HG03196 (cell line): ENCODE data around the gene DGKI.

ENCODE experiments used
- ATAC-seq: cut with Tn5 transposase; IDR thresholded peaks from one replicate; pipeline ENCODE4 v1.9.1; 2021; ENCODE audit not compliant: unreplicated experiment

The DGKI gene

DNA sequence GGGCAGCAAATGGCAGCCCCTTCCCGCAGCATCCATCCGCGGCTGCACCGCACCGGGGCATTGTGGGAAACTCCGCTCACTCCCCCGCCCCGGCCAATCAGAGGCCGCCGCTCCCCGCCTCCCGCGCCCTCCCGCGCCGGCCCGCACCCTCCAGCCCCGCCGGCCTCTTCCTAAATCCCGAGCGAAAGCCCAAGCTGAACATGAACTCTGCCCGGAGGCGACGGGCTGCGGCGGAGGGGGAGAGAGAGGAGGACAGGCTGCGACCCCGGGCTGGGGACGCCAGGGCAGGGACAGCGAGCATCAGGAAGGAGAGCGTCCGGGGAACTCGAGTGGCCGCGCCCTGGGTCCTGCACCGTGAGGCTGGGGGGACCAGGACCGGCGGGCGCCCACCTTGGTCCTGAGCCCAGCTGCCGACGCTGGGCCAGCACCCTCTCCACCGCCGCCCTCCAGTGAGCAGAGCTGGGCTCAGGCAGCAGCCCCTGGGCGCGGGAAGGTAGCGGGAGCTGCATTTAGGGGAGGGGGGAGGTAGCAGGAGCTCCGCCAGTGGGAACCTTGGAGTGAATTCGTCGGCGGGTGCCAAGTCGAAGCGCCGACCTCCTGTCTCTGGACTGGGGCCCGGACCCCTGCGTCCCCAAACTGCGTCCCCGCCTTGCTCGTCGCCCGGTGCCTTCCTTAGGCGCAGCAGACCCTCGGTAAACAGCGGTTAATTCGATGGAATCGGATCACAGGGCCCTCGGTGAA is at the start of gene DGKI:
Gene DGKI (minus strand): TSS at position 148 of the 741 bp plus-strand sequence.
- no peak for ATAC-seq

DNA sequence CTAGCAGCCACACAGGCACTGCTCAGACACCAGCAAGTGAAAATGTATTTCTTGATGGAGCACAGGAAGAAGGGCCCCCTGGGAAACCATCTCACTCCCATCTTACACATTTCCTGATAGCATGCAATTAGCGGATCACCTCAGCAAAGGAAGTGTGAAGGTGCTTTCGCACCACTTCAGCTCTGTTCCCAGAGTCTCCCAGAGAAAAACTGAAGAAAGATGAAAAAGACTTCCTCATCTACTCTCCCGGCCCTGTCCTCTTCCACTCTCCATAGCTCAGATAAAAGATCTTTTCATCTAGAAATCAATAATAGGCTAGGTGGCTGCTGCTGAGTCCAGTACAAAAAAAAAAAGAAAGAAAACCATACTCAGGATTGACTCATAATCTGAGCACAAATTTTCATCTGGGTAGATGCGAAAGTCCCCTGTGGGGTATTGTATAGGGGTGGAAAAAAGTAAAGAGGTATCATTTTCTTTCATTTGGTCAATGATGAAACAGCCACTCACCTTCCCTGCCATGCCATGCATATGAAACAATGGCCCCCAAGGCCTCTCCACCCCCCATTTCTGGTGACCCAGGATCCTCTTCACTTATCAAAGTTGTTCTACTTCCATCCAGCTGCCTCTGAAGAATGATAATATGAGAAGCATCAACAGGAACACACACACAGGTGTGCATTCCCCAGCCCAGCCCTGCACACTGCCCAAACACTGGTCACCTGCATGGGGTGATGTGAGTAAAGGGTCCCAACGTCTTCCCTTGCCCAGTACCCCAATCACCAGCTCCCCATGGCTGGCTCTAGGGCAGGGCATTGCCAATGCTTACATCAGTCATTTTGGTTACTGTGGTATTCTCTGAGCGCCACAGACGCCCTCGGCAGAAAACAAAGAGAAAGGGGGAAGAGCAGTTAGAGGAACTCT is 48.8 kb upstream of the DGKI start:
- peak; percentile 76 for ATAC-seq

DNA sequence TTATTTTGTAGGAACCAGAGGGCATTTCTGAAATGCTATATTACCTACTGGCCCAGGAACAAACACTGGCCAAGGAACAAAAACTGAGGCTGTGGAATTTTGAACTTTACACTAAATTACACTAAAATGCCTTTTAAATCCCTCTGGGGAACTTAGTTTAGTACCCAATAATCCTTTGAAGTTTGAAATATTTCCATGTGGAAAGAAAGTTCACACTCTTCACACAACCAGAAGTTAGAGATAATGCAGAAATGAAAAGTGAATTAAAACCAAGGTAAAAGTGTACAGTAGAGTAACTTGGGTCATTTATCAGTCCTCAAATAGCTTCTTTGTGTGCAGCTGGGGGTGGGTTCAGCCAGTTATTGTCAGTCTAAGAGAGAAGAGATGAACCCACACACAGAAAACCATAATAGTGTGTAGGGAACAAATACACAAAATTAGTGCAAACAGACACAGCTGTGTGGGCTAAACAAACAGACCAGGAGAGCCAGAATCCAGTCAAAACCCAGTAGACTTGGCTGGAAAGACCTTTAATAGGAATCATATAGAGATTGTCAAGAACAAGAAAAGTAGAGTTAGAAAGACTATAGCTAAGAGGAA is 46.5 kb upstream of the DGKI start:
- no peak for ATAC-seq

GRCh38 chr7:137891016-137891655 is 44.4 kb upstream of the DGKI start:
- no peak for ATAC-seq

DNA sequence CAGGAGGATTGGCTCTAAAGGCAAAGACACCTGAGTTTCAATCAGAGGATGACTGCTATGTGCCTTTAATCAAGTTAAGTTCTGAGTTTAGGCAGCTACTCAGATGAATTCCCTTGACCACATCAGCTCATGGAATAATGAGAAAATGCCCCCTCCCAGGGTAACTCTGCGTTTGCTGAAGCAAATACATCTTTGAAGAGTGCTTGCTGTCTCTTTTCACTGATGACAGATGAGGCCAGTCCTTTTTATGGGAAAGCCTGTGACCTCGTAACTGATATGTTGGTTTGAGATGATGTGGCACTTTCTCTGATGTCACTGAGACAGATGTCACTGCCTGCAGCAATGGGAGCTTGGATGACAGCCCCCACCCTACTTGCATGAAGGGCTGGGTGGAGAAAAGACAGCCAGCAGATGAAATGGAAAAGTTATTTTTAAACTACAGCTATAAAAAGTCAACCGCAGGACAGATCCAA is 43.7 kb upstream of the DGKI start:
- no peak for ATAC-seq

GRCh38 chr7:137888241-137888640 is 41.5 kb upstream of the DGKI start:
- no peak for ATAC-seq

DNA sequence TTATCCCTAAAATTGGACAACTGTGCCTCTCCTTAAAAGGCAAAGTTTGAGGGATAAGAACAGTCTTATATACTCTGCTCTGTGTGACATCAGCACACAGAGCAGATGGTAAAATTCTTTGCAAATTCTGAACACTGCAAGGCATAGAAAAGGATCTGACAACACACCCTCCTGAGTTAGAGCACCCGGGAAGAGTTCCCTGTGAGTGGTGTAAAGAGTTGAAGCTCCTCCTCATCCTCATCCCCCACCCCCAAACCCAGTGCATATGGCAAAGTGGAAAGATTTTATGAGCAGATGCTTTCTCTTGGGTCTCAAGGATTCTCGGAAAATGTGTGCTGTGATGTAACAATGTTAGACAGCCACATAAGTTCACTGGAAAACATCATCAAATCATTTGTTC is 40.0 kb upstream of the DGKI start:
- no peak for ATAC-seq

GRCh38 chr7:137886281-137886680 is 39.5 kb upstream of the DGKI start:
- ATAC-seq, result no peak

DNA sequence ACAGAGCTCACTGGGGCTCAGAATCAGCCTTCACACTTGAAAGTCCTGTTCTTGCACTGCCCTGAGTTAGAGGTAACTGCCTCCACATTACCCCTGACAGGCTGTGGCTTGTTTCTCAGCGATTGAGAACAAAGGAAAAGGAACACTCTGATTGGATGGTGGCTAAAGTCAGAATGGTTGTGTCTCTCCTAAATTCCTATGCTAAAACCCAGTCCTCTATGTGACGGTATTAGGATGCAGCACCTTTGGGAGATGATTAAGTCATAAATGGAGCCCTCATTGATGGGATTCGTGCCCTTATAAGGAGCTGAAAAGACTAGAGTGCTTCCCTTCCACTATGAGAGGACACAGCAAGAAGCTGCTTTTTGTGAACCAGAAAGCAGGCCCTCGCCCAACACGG is 38.9 kb upstream of the DGKI start:
- no peak for ATAC-seq

DNA sequence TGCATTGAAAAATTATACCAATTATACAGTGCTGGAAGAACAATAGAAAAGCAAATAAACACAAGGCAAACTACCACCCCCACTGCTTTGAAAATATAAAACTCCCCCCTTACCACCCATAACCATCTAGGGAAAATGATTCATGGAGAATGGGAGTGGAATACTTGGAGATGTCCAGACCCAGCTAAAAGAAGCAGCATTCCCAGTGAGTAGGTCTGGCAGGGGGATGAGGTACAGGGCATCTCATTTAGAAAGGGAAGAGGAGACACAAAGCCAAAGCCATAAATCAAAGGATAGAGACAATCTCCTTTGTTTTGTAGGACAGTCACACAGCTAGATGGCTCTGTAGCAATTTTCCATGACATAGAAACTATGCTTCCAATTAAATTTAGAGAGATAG is 36.0 kb upstream of the DGKI start:
- no peak for ATAC-seq

GRCh38 chr7:137882261-137882668 is 35.5 kb upstream of the DGKI start:
- ATAC-seq, result peak; percentile 91

GRCh38 chr7:137881607-137882260 is 35.0 kb upstream of the DGKI start:
- no peak for ATAC-seq

- ATAC-seq, result no peak
Observed at GRCh38 chr7:137880432-137880831, 33.7 kb upstream of the DGKI start.

GRCh38 chr7:137879357-137880158 is 32.8 kb upstream of the DGKI start:
- ATAC-seq, result no peak

- ATAC-seq, result no peak
Observed at GRCh38 chr7:137878333-137878961, 31.7 kb upstream of the DGKI start.

- ATAC-seq, result no peak
Observed at GRCh38 chr7:137877027-137877675, 30.4 kb upstream of the DGKI start.

GRCh38 chr7:137875746-137876145 is 29.0 kb upstream of the DGKI start:
- ATAC-seq, result no peak

DNA sequence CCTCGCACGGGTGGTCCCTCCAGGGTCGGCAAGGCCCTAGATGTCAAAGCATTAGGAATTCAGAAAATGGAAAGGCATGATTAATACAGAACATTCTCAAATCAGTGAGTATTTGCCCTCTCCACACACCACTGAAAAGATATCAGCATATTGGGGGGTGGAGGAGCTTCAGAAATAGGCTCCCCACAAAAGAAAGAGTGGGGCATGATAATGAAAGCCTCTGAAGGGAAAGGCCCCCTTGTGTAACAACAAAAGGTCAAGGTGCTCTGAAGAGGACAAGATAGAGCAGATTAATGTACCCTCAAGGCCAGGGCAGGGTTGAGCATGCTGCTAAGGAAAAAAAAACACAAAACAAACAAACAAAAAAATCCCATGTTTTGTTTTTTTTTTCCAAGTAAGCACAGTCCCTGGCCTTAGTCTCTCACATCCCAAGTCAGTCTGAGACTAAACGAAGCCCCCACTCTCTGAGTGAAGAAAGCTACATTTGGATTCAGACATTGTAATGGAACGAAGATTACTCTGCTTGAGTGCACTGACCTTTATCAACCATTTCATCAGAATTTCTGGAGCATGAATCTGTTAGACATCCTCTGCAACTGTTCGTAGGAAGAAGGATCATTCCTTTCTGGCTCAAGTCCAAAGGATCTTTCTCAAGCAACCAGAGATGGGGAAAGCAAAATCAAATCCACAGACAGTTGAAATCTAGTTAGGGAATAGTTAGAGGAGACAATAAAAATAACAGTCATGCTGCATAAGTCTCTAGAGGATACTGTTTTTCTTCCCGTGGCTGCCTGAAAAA is 27.4 kb upstream of the DGKI start:
- ATAC-seq, result no peak
